Heart left ventricle (tissue), 16 donors: ENCODE measurements around the gene MORC2. TPM values are rescaled to one million over a fixed set of nuclear protein-coding genes. Genes with fewer than 3 reads are reported as not detected.

Experiments
- ATAC-seq, 4 donors: fragments of 200-7000 bp; cut with Tn5 transposase; one replicate each; pipeline ENCODE4 v1.9.1; 2020 to 2022; ENCODE audit warnings: moderate library complexity in 4 of 4, mild to moderate bottlenecking in 3 of 4, moderate number of reproducible peaks in 1 of 4
- DNase-seq, 5 donors: peaks; one replicate each; pipeline ENCODE4 v3.0.0-alpha.2; 2020
- H3K27ac ChIP-seq, 12 donors: fragments of 200-600 bp; sonication (generic) in 4 of 12; one replicate each; pipeline versions ENCODE4 v1.5.0 to v1.8.0; 2016 to 2022; ENCODE audit warnings: mild to moderate bottlenecking in 2 of 12
- H3K27me3 ChIP-seq, 9 donors: fragments of 200-600 bp; sonication (generic) in 2 of 9; one replicate each; pipeline versions ENCODE4 v1.5.1 to v1.8.0; 2016 to 2022; ENCODE audit warnings: mild to moderate bottlenecking in 3 of 9
- H3K36me3 ChIP-seq, 9 donors: fragments of 200-600 bp; sonication (generic) in 2 of 9; one replicate each; pipeline versions ENCODE4 v1.5.0 to v1.8.0; 2018 to 2022; ENCODE audit warnings: mild to moderate bottlenecking in 2 of 9
- H3K4me1 ChIP-seq, 12 donors: fragments of 200-600 bp; sonication (generic) in 4 of 12; one replicate each; pipeline versions ENCODE4 v1.5.0 to v1.8.0; 2016 to 2022; ENCODE audit warnings: mild to moderate bottlenecking in 3 of 12
- H3K4me3 ChIP-seq, 12 donors: fragments of 200-600 bp; sonication (generic) in 4 of 12; one replicate each; pipeline versions ENCODE4 v1.5.0 to v1.8.0; 2017 to 2022; ENCODE audit warnings: mild to moderate bottlenecking in 9 of 12, moderate library complexity in 4 of 12
- H3K9me3 ChIP-seq, 12 donors: fragments of 200-600 bp; sonication (generic) in 4 of 12; one replicate each; pipeline versions ENCODE4 v1.5.0 to v1.8.0; 2016 to 2022; ENCODE audit warnings: mild to moderate bottlenecking in 1 of 12
- POLR2A ChIP-seq, 2 donors: fragments of 450-650 bp; IDR thresholded peaks; one replicate each; pipeline ENCODE4 v1.6.1; 2017; ENCODE audit warnings: antibody characterized with exemption in 2 of 2, mild to moderate bottlenecking in 2 of 2, moderate library complexity in 2 of 2
- WGBS, 4 donors: extraction: QIAGEN DNeasy Blood & Tissue Kit in 2 of 4; methylation state at CpG; one replicate each; pipeline versions ENCODE4 v1.1.5 to v1.1.7; 2013 to 2018; 5-methylcytosine and 5-hydroxymethylcytosine counted together
- intact Hi-C, 10 donors: fragments of 100-400 bp; cut with DNase I; formaldehyde crosslinking; loops; one replicate each; pipeline versions ENCODE4 v1.11.1 to v1.14.2; 2022
- polyA plus RNA-seq, 2 donors: library from polyadenylated mRNA; stranded (reverse); fragments of 200-250 nt; gene quantifications; one replicate each; pipeline ENCODE4 v1.2.3, GENCODE V29; 2013
- total RNA-seq, 9 donors: library from RNA; depleted of rRNA in 2 of 9; stranded (reverse); fragments of >200 nt in 2 of 9; fragmentation: NEBNext Ultra II Directional in 3 of 9; extraction: Animal tissue kit (Norgen Biotek cat#: 25700) in 3 of 9; gene quantifications; one replicate each; pipeline versions ENCODE4 v1.1.0 to v1.2.4, GENCODE V29; 2016 to 2023
- TF ChIP-seq, protein P1 (sequence below), 12 donors: fragments of 200-600 bp; sonication (generic) in 4 of 12; IDR thresholded peaks; one replicate each; pipeline versions ENCODE4 v1.5.0 to v1.8.0; 2018 to 2022; ENCODE audit warnings: antibody characterized with exemption in 12 of 12, mild to moderate bottlenecking in 5 of 12
- donor health status: ischemic (EF 13 %, LVEDD 7.1; RV severe dilation, severe dysfunction).
- donor health status: healthy with polysubstance abuse.
- donor health status: DM: no; HTN: yes; CAD: no.
- donor health status: DM: no; HTN: no; CAD: no.
- donor health status: ischemic (EF 25% LVEDD 6.9; RV normal size, moderate dysfunction).
- donor health status: ischemic (EF 25% LVEDD 5.7; RV mildly dilated, moderate dysfunction).
- donor health status: healthy.
- donor health status: DM: yes; HTN: yes; CAD: no.
- donor health status: ischemic (EF 35%, LVEDD 5.7; RV mildly dilated, moderate dysfunction).
- donor health status: nonischemic (EF 11% LVEDD 7.7; RV severe dilation, severe dysfunction).
- donor health status: DM: yes; HTN: yes; CAD: no.
- donor health status: PGD.
- donor health status: ischemic (EF 29% LVEDD 5.4; RV normal size, mild dysfunction).
- donor health status: nonischemic (EF 23%, LVEDD 6.1; RV moderate dilation, normal function).

The MORC2 gene
- total and polyA plus RNA-seq, 11 donors = 12.0 to 24.4 (median 17.8) TPM

DNA sequence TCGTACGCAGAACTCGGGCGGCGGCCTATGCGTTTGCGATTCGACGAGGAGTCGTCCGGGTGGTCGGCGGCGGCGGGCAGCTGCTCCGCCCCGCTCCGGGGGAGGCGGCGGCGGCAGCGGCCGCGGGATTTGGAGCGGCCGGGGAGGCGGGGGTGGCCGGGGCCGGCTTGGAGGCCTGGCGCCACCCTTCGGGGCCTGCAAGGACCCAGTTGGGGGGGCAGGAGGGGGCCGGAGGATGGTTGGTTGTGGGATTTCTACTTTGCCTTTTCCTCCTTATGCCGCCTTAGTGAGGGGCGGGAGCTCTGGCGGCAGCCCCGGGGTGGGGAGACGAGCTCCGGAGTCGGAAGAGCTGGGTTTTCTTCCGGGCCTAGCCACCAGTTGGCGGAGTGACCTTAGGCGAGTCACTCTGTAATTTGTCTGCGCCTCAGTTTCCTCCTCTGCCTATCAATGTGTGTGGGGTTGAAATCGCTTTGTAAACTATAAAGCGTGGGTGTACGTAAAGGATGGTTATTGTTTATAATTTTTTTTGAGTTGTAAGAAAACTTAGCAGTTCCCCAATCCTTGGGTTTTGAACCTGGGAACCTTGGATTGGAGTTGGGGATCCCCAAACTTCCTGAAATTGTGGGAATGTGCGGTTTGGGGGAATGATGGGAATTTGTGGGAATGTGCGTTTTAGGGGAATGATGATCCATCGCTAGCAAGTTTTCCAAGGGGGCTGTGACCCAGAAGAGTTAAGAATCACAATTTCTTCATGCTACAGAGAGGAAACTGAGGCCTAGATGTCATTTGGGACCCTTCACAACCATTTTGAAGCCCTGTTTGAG, 1.2 kb upstream of the MORC2 start:
- Histone ChIP-seq H3K4me1 (peaks cover 0 to 56% (median 34%) of the 10 kb centered on the region in 12 donors), H3K4me3 (peak overlapping the region; percentile 53 to 94 (median 84)), H3K36me3 (peaks cover 0 to 37% (median 29%) of the 10 kb centered on the region in 9 donors), H3K27ac (peak overlapping the region; percentile 89 to 99 (median 96)), H3K27me3 (no peaks in the 10 kb centered on the region), H3K9me3 (peaks cover 0 to 62% (median 32%) of the 10 kb centered on the region in 12 donors)
- intact Hi-C loops = loop anchor here (1.0 to 10.0 kb wide), 8 partner anchors 21 to 113 kb away; partner anchors contain the start of gene SMTN (in 6 of the 10)
- 2 to 4% (median 3%) methylated on average over 25 to 49 of the region's 49 CpGs for WGBS, 4 donors
- TF ChIP-seq, protein P1, sequence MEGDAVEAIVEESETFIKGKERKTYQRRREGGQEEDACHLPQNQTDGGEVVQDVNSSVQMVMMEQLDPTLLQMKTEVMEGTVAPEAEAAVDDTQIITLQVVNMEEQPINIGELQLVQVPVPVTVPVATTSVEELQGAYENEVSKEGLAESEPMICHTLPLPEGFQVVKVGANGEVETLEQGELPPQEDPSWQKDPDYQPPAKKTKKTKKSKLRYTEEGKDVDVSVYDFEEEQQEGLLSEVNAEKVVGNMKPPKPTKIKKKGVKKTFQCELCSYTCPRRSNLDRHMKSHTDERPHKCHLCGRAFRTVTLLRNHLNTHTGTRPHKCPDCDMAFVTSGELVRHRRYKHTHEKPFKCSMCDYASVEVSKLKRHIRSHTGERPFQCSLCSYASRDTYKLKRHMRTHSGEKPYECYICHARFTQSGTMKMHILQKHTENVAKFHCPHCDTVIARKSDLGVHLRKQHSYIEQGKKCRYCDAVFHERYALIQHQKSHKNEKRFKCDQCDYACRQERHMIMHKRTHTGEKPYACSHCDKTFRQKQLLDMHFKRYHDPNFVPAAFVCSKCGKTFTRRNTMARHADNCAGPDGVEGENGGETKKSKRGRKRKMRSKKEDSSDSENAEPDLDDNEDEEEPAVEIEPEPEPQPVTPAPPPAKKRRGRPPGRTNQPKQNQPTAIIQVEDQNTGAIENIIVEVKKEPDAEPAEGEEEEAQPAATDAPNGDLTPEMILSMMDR (IDR thresholded peaks at IDR 0.05) = peak in 2 of 12 donors; percentile 5 to 11
- TF ChIP-seq POLR2A (IDR thresholded peaks at IDR 0.05) = no peak
- DNase-seq (peak in 3 of 5 donors; percentile 43 to 56 (median 52)), ATAC-seq (peak in 2 of 4 donors; percentile 43 to 61)

DNA sequence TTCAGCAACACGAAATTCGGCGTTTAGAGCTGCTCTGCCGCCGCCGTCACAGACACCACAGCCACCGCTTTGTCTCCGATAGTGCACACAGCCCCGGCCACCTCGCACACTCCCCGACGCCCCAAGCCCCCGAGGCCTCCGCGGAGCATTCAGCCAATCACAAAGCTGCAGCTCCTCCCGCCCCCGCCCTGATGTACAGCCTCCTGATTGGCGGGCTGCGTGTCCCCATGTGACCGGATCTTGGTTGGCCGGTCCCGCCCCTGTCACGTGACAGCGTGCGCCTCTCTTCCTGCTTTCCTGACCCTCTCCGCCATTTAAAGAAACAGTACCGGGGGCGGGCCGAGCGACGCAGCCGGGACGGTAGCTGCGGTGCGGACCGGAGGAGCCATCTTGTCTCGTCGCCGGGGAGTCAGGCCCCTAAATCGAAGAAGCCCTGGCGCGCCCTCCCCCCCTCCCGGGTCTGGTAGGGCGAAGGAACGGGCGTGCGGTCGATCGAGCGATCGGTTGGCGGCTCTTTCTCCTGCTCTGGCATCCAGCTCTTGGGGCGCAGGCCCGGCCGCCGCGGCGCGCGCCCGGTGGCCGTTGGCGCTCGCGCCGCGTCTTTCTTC, 454 bp upstream of the MORC2 start, which contains the start of gene TUG1:
TSS of gene TUG1 (plus strand) at position 342 of the 608 bp plus-strand sequence.
- intact Hi-C loops = loop anchor here (1.0 to 5.0 kb wide), 6 partner anchors 20 to 114 kb away; partner anchors contain the start of gene SMTN (in 6 of the 10)
- ATAC-seq = peak; percentile 97 to 99 (median 98)
- H3K4me3 ChIP-seq = peak within 1 kb of the TSS; percentile 53 to 94 (median 84)
- 0% methylated on average over 15 to 67 of the region's 67 CpGs for WGBS, 4 donors
- peak within 1 kb of the TSS; percentile 89 to 99 (median 96) for H3K27ac ChIP-seq
- H3K27me3 ChIP-seq = no peaks in the 10 kb centered on the region
- TF ChIP-seq, protein P1 (IDR thresholded peaks at IDR 0.05) = no peak
- peak; percentile 72 to 92 for TF ChIP-seq POLR2A (IDR thresholded peaks at IDR 0.05)
- peaks cover 0 to 61% (median 34%) of the 10 kb centered on the region in 12 donors for H3K4me1 ChIP-seq
- peak; percentile 99 for DNase-seq
- peaks cover 0 to 30% (median 27%) of the 10 kb centered on the region in 9 donors for H3K36me3 ChIP-seq
- H3K9me3 ChIP-seq = peaks cover 0 to 55% (median 28%) of the 10 kb centered on the region in 12 donors

DNA sequence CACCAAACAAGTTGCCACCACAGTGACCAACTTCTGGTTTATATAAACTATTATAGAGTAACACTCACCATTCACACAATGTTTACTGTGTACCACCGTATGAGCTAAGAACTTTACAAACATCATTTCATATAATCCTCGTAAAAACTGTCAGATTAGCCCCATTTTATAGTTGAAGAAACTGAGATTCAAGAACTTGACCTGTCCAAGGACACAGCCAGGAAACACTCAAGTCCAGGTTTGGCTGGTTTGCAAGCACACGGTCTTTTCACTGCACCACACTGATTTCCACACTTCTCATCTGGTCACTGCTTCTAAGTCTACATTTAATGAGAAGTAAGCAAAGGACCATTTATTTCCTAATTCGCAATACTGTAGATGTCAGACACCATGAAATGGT, 3.7 kb downstream of the MORC2 start:
- intact Hi-C loops = loop anchor here in 6 of 10 donors (5.0 kb wide), 2 partner anchors 72 to 117 kb away; partner anchors contain the start of gene SMTN (in 5 of the 6)
- H3K36me3 ChIP-seq = no peaks in the 10 kb centered on the region
- H3K4me3 ChIP-seq = no peak overlapping the region
- DNase-seq = no peak
- ATAC-seq = no peak
- no peaks in the 10 kb centered on the region for H3K27me3 ChIP-seq
- H3K4me1 ChIP-seq = peaks cover 0 to 40% (median 19%) of the 10 kb centered on the region in 12 donors
- H3K27ac ChIP-seq = no peak overlapping the region
- 92 to 96% (median 94%) methylated on average over 4 of the region's 4 CpGs for WGBS, 4 donors
- H3K9me3 ChIP-seq = peaks cover 0 to 18% (median 0%) of the 10 kb centered on the region in 12 donors
- TF ChIP-seq, protein P1 (IDR thresholded peaks at IDR 0.05) = no peak
- TF ChIP-seq POLR2A (IDR thresholded peaks at IDR 0.05) = no peak
